Measurements from ENCODE around the gene COL6A3. TPM values are rescaled to one million over a fixed set of nuclear protein-coding genes. Genes with fewer than 3 reads are reported as not detected.

The COL6A3 gene
- total RNA-seq, 6 experiments from 2014 or later, result 409 to 759 (median 458) TPM

GRCh38 chr2:237429753-237430152, 15.8 kb upstream of the COL6A3 start:
- Mint-ChIP-seq H3K36me3 (ENCODE audit: low read depth) (peaks cover 8% of the 10 kb centered on the region), H3K27ac (peak overlapping the region; percentile 100), H3K4me3 (no peak overlapping the region), H3K9me3 (no peaks in the 10 kb centered on the region), H3K27me3 (ENCODE audit: insufficient read depth) (no peaks in the 10 kb centered on the region; the same call in 1 of the 2 replicates), H3K4me1 (ENCODE audit: low read depth) (peaks cover 79% of the 10 kb centered on the region)
- DNase-seq, result no peak
- TF ChIP-seq, protein P1, sequence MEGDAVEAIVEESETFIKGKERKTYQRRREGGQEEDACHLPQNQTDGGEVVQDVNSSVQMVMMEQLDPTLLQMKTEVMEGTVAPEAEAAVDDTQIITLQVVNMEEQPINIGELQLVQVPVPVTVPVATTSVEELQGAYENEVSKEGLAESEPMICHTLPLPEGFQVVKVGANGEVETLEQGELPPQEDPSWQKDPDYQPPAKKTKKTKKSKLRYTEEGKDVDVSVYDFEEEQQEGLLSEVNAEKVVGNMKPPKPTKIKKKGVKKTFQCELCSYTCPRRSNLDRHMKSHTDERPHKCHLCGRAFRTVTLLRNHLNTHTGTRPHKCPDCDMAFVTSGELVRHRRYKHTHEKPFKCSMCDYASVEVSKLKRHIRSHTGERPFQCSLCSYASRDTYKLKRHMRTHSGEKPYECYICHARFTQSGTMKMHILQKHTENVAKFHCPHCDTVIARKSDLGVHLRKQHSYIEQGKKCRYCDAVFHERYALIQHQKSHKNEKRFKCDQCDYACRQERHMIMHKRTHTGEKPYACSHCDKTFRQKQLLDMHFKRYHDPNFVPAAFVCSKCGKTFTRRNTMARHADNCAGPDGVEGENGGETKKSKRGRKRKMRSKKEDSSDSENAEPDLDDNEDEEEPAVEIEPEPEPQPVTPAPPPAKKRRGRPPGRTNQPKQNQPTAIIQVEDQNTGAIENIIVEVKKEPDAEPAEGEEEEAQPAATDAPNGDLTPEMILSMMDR (IDR thresholded peaks at IDR 0.05), result no peak

- Mint-ChIP-seq H3K27me3 (ENCODE audit: insufficient read depth) (no peaks in the 10 kb centered on the region; the same call in 1 of the 2 replicates), H3K4me3 (no peak overlapping the region), H3K9me3 (no peaks in the 10 kb centered on the region), H3K4me1 (ENCODE audit: low read depth) (peaks cover 75% of the 10 kb centered on the region), H3K36me3 (ENCODE audit: low read depth) (peaks cover 8% of the 10 kb centered on the region), H3K27ac (no peak overlapping the region)
- TF ChIP-seq, protein P1 (IDR thresholded peaks at IDR 0.05), result no peak
- no peak for DNase-seq
These were observed 14.0 kb upstream of the COL6A3 start for GRCh38 chr2:237427769-237428506.

GRCh38 chr2:237426517-237426916, 12.6 kb upstream of the COL6A3 start:
- TF ChIP-seq, protein P1 (IDR thresholded peaks at IDR 0.05), result no peak

DNA sequence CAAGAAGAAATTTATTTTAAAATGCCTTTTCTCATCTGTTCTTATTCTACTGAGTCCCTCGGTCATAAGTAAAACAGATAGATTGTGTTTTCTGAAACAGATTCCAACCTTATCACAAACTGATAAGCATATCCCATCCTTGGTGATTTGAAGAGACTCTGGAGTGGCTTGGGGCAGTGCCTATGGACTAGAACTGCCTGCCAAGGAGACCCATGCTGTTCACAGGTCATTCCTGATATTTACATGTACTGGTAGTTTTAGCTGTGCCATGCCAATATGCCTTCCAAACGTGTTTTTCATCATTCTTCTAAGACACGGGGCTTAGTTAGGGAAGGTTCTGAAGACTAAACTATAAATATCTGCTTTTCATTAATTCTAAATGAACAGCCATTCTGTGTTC, 11.4 kb upstream of the COL6A3 start:
- H3K36me3 Mint-ChIP-seq (ENCODE audit: low read depth), result peaks cover 8% of the 10 kb centered on the region
- DNase-seq, result no peak
- H3K9me3 Mint-ChIP-seq, result no peaks in the 10 kb centered on the region
- peak overlapping the region; percentile 57 for H3K27ac Mint-ChIP-seq
- 0 out of 2 replicates have a peak overlapping the region, but pooled peaks have one; percentile 11 for H3K4me3 Mint-ChIP-seq
- H3K27me3 Mint-ChIP-seq (ENCODE audit: insufficient read depth), result no peaks in the 10 kb centered on the region; the same call in 1 of the 2 replicates
- peaks cover 69% of the 10 kb centered on the region for H3K4me1 Mint-ChIP-seq (ENCODE audit: low read depth)
- TF ChIP-seq, protein P1 (IDR thresholded peaks at IDR 0.05), result no peak

More at GRCh38 chr2:237426517-237426916, 12.6 kb upstream of the COL6A3 start:
- DNase-seq, result no peak
- Mint-ChIP-seq H3K27me3 (ENCODE audit: insufficient read depth) (no peaks in the 10 kb centered on the region; the same call in 1 of the 2 replicates), H3K9me3 (no peaks in the 10 kb centered on the region), H3K36me3 (ENCODE audit: low read depth) (peaks cover 8% of the 10 kb centered on the region), H3K4me3 (no peak overlapping the region), H3K27ac (no peak overlapping the region), H3K4me1 (ENCODE audit: low read depth) (peaks cover 73% of the 10 kb centered on the region)

GRCh38 chr2:237424544-237424943, 10.6 kb upstream of the COL6A3 start:
- DNase-seq, result no peak
- H3K27me3 Mint-ChIP-seq (ENCODE audit: insufficient read depth), result no peaks in the 10 kb centered on the region; the same call in 1 of the 2 replicates
- H3K4me3 Mint-ChIP-seq, result peak overlapping the region; percentile 6
- H3K9me3 Mint-ChIP-seq, result no peaks in the 10 kb centered on the region
- peaks cover 8% of the 10 kb centered on the region for H3K36me3 Mint-ChIP-seq (ENCODE audit: low read depth)
- TF ChIP-seq, protein P1 (IDR thresholded peaks at IDR 0.05), result no peak
- H3K27ac Mint-ChIP-seq, result peak overlapping the region; percentile 57
- peaks cover 62% of the 10 kb centered on the region for H3K4me1 Mint-ChIP-seq (ENCODE audit: low read depth)

Measured in HFFc6 (cell line).